ENCODE measurements around the gene ADGRL3. TPM values are rescaled to one million over a fixed set of nuclear protein-coding genes. Genes with fewer than 3 reads are reported as not detected.

Gene ADGRL3
- total RNA-seq, 1 donor from 2014 or later: not detected

GRCh38 chr4:61799794-61800193, 599.7 kb downstream of the ADGRL3 start:
- no peak for DNase-seq (ENCODE audit: low spot score)
- Mint-ChIP-seq H3K36me3 (ENCODE audit: low read depth) (no peaks in the 10 kb centered on the region), H3K4me3 (no peak overlapping the region), H3K27me3 (ENCODE audit: insufficient read depth) (no peaks in the 10 kb centered on the region), H3K27ac (no peak overlapping the region), H3K4me1 (ENCODE audit: low read depth) (no peaks in the 10 kb centered on the region), H3K9me3 (no peaks in the 10 kb centered on the region)
- intact Hi-C loops (cut with micrococcal nuclease): no loop called here

- Mint-ChIP-seq H3K27ac (no peak overlapping the region), H3K27me3 (ENCODE audit: insufficient read depth) (no peaks in the 10 kb centered on the region), H3K9me3 (no peaks in the 10 kb centered on the region), H3K4me3 (no peak overlapping the region), H3K36me3 (ENCODE audit: low read depth) (no peaks in the 10 kb centered on the region), H3K4me1 (ENCODE audit: low read depth) (no peaks in the 10 kb centered on the region)
- intact Hi-C loops (cut with micrococcal nuclease): no loop called here
- no peak for DNase-seq (ENCODE audit: low spot score)
These were observed 605.1 kb downstream of the ADGRL3 start for GRCh38 chr4:61805227-61805626.

DNA sequence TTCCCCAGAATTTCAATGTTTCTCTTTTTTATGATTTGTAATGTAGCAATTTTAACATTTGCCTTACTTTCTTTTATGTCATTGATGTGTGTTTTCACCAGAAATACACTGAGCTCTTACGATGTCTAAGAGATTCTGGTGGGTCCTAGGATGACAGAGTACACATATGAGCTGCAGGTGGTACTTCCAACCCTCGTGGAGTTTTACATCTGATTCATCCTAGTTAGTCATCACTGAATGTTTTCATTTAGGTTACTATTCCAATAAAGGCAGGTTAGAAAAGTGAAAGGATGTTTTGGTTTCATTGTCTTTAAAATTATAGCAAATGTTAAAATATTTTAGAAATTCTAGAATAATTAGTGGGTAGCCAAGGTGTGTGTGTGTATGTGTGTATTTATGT, 605.9 kb downstream of the ADGRL3 start:
- Mint-ChIP-seq H3K9me3 (no peaks in the 10 kb centered on the region), H3K4me1 (ENCODE audit: low read depth) (no peaks in the 10 kb centered on the region), H3K36me3 (ENCODE audit: low read depth) (no peaks in the 10 kb centered on the region), H3K27me3 (ENCODE audit: insufficient read depth) (no peaks in the 10 kb centered on the region), H3K4me3 (no peak overlapping the region), H3K27ac (no peak overlapping the region)
- intact Hi-C loops (cut with micrococcal nuclease): no loop called here
- DNase-seq (ENCODE audit: low spot score): no peak

DNA sequence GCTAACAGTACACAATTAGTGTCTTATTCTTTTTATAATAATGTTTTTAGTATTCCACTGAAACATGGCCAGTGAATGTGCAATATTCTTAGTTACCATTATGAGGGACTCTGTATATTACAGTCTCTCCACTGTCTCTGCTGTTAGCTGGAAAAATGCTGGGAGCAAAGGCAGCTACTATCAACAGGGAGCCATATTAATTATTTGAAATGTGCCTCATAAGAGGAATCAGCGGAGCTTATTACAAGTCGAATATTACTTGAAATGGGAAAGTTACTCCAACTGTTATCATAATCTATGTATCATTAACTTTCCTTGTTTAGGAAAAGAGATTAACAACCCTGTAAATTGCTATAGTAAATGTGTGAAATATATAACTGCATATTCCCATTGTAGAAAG, 612.0 kb downstream of the ADGRL3 start:
- Mint-ChIP-seq H3K27ac (no peak overlapping the region), H3K4me1 (ENCODE audit: low read depth) (no peaks in the 10 kb centered on the region), H3K27me3 (ENCODE audit: insufficient read depth) (no peaks in the 10 kb centered on the region), H3K9me3 (peaks cover 10% of the 10 kb centered on the region), H3K4me3 (no peak overlapping the region), H3K36me3 (ENCODE audit: low read depth) (no peaks in the 10 kb centered on the region)
- intact Hi-C loops (cut with micrococcal nuclease): no loop called here
- no peak for DNase-seq (ENCODE audit: low spot score)

DNA sequence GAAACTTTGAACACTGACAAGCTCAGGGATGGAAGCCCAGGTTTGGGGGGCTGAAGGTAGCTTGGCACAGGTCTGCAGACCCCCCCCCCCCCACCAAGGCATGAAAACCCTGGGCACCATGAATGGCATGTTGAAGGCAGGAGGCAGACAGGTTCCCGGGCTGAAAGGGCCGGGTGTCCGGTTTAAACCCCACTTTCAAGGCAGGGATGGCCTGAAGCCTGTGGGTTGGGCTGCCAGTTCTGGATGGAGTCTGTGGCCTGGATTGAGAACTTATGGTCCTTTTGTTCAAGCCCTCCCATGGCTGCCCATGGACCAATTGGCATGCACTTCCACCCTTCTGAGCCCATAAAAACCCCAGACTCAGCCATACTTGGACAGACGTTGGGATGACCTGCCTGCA, 616.9 kb downstream of the ADGRL3 start:
- intact Hi-C loops (cut with micrococcal nuclease): no loop called here
- H3K36me3 Mint-ChIP-seq (ENCODE audit: low read depth): no peaks in the 10 kb centered on the region
- H3K27me3 Mint-ChIP-seq (ENCODE audit: insufficient read depth): no peaks in the 10 kb centered on the region
- no peaks in the 10 kb centered on the region for H3K4me1 Mint-ChIP-seq (ENCODE audit: low read depth)
- no peak overlapping the region for H3K27ac Mint-ChIP-seq
- H3K9me3 Mint-ChIP-seq: peaks cover 20% of the 10 kb centered on the region
- no peak for DNase-seq (ENCODE audit: low spot score)
- H3K4me3 Mint-ChIP-seq: no peak overlapping the region

DNA sequence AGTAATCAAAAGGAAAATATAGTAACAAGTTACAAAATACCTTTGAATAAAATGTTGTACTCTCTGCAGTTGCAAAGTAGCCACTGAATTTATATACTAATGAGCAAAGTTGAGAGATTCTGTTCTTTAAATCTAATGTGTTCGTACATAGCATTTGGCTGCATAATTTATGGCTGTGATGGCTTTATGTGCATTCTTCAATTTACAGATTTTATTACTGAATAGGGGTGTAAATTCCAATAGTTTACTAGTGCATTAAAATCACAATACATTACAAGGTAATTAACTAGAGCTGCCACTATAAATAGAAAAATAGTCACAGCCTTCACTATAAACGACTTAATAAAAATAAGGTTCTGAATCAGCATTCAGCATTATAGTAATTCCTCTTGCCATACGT, 620.0 kb downstream of the ADGRL3 start:
- DNase-seq (ENCODE audit: low spot score): no peak
- no peak overlapping the region for H3K27ac Mint-ChIP-seq
- intact Hi-C loops (cut with micrococcal nuclease): no loop called here
- no peak overlapping the region for H3K4me3 Mint-ChIP-seq
- peaks cover 14% of the 10 kb centered on the region for H3K9me3 Mint-ChIP-seq
- no peaks in the 10 kb centered on the region for H3K4me1 Mint-ChIP-seq (ENCODE audit: low read depth)
- no peaks in the 10 kb centered on the region for H3K36me3 Mint-ChIP-seq (ENCODE audit: low read depth)
- H3K27me3 Mint-ChIP-seq (ENCODE audit: insufficient read depth): no peaks in the 10 kb centered on the region

DNA sequence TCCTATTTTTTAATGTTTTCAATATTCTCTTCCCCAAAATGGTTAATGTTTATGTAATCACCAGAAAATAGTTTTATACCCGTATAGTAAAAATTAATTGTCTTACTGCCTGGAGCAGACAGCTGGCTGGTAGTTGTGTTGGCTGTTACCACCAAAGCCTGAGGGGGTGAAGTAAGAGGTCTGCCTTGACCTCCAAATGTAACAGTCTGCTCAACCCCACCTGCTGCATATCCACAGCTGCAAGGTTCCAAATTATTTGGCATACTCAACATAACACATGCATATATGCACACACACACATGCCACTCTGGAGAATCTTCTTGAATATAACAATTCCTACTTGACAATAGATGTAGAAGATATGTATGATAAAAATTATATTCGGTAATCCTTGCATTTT, 624.3 kb downstream of the ADGRL3 start:
- intact Hi-C loops (cut with micrococcal nuclease): no loop called here
- DNase-seq (ENCODE audit: low spot score): no peak
- no peak overlapping the region for H3K27ac Mint-ChIP-seq
- no peak overlapping the region for H3K4me3 Mint-ChIP-seq
- H3K9me3 Mint-ChIP-seq: no peaks in the 10 kb centered on the region
- H3K27me3 Mint-ChIP-seq (ENCODE audit: insufficient read depth): no peaks in the 10 kb centered on the region
- H3K36me3 Mint-ChIP-seq (ENCODE audit: low read depth): no peaks in the 10 kb centered on the region
- no peaks in the 10 kb centered on the region for H3K4me1 Mint-ChIP-seq (ENCODE audit: low read depth)

DNA sequence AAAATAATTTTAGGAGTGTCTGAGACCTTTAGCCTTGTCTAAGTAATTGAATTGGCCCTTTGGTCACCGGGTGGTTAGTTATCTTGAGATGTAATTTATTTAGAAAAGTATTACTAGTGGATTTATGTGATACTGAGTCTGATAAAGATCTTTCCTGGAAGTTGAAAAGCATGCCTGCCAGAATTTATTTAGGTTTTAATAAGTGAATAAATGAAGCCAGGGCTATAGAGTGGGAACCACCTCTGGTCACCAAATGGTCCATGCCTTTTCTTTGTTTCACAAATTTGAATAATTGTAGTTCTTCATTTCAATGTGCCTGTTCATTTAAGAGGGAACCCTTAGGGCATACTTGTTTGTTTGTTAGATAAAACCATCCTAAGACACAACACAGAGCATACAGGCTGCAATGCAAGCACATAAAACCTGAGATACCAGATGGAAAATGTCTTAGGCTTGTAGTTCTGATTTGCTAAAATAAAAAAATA, 627.8 kb downstream of the ADGRL3 start:
- intact Hi-C loops (cut with micrococcal nuclease): no loop called here
- Mint-ChIP-seq H3K27me3 (ENCODE audit: insufficient read depth) (no peaks in the 10 kb centered on the region), H3K4me3 (no peak overlapping the region), H3K36me3 (ENCODE audit: low read depth) (no peaks in the 10 kb centered on the region), H3K27ac (no peak overlapping the region), H3K9me3 (peaks cover 4% of the 10 kb centered on the region), H3K4me1 (ENCODE audit: low read depth) (no peaks in the 10 kb centered on the region)
- no peak for DNase-seq (ENCODE audit: low spot score)

- Mint-ChIP-seq H3K4me1 (ENCODE audit: low read depth) (no peaks in the 10 kb centered on the region), H3K9me3 (peaks cover 7% of the 10 kb centered on the region), H3K27me3 (ENCODE audit: insufficient read depth) (no peaks in the 10 kb centered on the region), H3K36me3 (ENCODE audit: low read depth) (no peaks in the 10 kb centered on the region), H3K27ac (no peak overlapping the region), H3K4me3 (no peak overlapping the region)
- DNase-seq (ENCODE audit: low spot score): no peak
- intact Hi-C loops (cut with micrococcal nuclease): no loop called here
These were observed 628.8 kb downstream of the ADGRL3 start for GRCh38 chr4:61828960-61829359.

- Mint-ChIP-seq H3K4me3 (no peak overlapping the region), H3K4me1 (ENCODE audit: low read depth) (no peaks in the 10 kb centered on the region), H3K9me3 (peaks cover 14% of the 10 kb centered on the region), H3K27me3 (ENCODE audit: insufficient read depth) (no peaks in the 10 kb centered on the region), H3K36me3 (ENCODE audit: low read depth) (no peaks in the 10 kb centered on the region), H3K27ac (no peak overlapping the region)
- intact Hi-C loops (cut with micrococcal nuclease): no loop called here
- DNase-seq (ENCODE audit: low spot score): no peak
These were observed 631.9 kb downstream of the ADGRL3 start for GRCh38 chr4:61831987-61832386.

DNA sequence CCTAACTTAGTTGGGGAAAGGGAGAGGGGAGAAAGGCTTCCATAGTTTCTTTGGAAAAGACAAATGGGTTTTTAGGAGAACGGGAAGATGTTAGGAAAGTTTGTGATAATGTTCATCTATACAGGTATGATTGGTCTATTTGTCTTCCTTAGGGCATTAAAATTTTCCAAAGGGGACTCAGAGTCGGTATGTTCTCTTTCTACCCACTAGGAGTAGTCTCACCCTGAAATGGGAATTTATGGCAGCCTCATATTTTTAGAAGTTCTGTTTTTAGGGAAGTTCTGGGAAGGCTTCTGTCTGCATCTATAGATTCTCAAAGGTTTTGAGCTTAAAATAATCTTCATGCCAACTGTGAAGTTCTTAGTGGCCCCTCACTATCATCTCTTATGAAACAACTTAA, 637.3 kb downstream of the ADGRL3 start:
- H3K27me3 Mint-ChIP-seq (ENCODE audit: insufficient read depth): no peaks in the 10 kb centered on the region
- no peaks in the 10 kb centered on the region for H3K4me1 Mint-ChIP-seq (ENCODE audit: low read depth)
- DNase-seq (ENCODE audit: low spot score): no peak
- H3K27ac Mint-ChIP-seq: no peak overlapping the region
- H3K9me3 Mint-ChIP-seq: peaks cover 15% of the 10 kb centered on the region
- H3K4me3 Mint-ChIP-seq: no peak overlapping the region
- H3K36me3 Mint-ChIP-seq (ENCODE audit: low read depth): no peaks in the 10 kb centered on the region
- intact Hi-C loops (cut with micrococcal nuclease): no loop called here

DNA sequence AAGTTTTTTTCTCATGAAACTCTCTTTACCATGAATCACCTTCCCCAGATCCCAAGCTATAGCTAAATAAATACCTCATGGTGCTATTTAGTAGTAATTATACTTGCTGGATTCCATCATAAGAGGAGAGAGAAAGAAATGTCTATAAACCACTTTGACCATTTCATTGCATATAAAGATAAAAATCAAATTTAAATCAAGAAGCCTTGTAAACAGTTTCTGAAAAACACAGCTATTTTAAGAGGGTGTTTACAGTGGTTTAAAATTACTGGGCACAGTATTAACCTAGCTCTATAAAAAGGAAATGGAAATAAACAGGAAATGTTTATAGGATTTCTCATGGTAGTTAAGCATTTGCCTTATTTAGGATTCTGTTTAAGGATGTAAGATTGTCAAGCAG, 637.9 kb downstream of the ADGRL3 start:
- no peak for DNase-seq (ENCODE audit: low spot score)
- H3K27ac Mint-ChIP-seq: no peak overlapping the region
- H3K36me3 Mint-ChIP-seq (ENCODE audit: low read depth): no peaks in the 10 kb centered on the region
- intact Hi-C loops (cut with micrococcal nuclease): no loop called here
- no peaks in the 10 kb centered on the region for H3K4me1 Mint-ChIP-seq (ENCODE audit: low read depth)
- H3K9me3 Mint-ChIP-seq: peaks cover 14% of the 10 kb centered on the region
- no peaks in the 10 kb centered on the region for H3K27me3 Mint-ChIP-seq (ENCODE audit: insufficient read depth)
- H3K4me3 Mint-ChIP-seq: no peak overlapping the region

GRCh38 chr4:61841714-61842113, 641.6 kb downstream of the ADGRL3 start:
- Mint-ChIP-seq H3K27ac (no peak overlapping the region), H3K4me1 (ENCODE audit: low read depth) (no peaks in the 10 kb centered on the region), H3K4me3 (no peak overlapping the region), H3K9me3 (peaks cover 4% of the 10 kb centered on the region), H3K27me3 (ENCODE audit: insufficient read depth) (no peaks in the 10 kb centered on the region), H3K36me3 (ENCODE audit: low read depth) (no peaks in the 10 kb centered on the region)
- intact Hi-C loops (cut with micrococcal nuclease): no loop called here
- no peak for DNase-seq (ENCODE audit: low spot score)

DNA sequence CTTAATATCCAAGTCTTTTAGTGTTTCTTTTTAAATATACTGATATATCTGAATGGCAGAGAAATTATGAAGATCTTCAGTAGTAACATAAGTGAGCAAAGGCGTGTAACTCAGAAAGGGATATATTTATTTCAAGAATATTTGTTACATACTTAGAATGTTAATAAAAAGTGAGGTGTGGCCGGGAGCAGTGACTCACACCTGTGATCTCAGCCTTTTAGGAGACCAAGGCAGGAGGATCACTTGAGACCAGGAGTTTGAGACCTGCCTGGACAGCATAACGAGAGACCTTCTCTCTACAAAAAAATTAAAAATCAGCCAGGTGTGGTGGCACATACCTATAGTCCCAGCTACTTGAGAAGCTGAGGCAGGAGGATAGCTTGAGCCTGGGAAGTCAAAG, 651.0 kb downstream of the ADGRL3 start:
- H3K27me3 Mint-ChIP-seq (ENCODE audit: insufficient read depth): no peaks in the 10 kb centered on the region
- no peak overlapping the region for H3K27ac Mint-ChIP-seq
- no peaks in the 10 kb centered on the region for H3K36me3 Mint-ChIP-seq (ENCODE audit: low read depth)
- H3K9me3 Mint-ChIP-seq: peaks cover 4% of the 10 kb centered on the region
- DNase-seq (ENCODE audit: low spot score): no peak
- no peaks in the 10 kb centered on the region for H3K4me1 Mint-ChIP-seq (ENCODE audit: low read depth)
- no peak overlapping the region for H3K4me3 Mint-ChIP-seq
- intact Hi-C loops (cut with micrococcal nuclease): no loop called here

Data from activated T-helper 1 cell treated with anti-CD3 and anti-CD28 coated beads, Interleukin-12 subunit alpha, Interleukin-12 subunit beta, Interleukin-2, Interleukin-4 antibody, amounts not matched to agents 30 ng/mL and 10 ng/mL and 1 ng/mL, durations not matched to agents 14 hours and 24 hours and 36 hours (primary cell).